ENCODE measurements around the gene PDE6A. TPM values are rescaled to one million over a fixed set of nuclear protein-coding genes. Genes with fewer than 3 reads are reported as not detected.
A peak's percentile ranks its signal among the peaks of the same experiment; 100 is the strongest.
"Not testable (repeated sequence)": the region's sequence is repeated elsewhere in the genome, so short reads cannot be mapped to it uniquely, and the experiment has no call there.

Gene PDE6A
- total RNA-seq, 1 donor from 2014 or later = not detected

GRCh38 chr5:149881874-149882273, 62.7 kb downstream of the PDE6A start:
- TF ChIP-seq, protein P1, sequence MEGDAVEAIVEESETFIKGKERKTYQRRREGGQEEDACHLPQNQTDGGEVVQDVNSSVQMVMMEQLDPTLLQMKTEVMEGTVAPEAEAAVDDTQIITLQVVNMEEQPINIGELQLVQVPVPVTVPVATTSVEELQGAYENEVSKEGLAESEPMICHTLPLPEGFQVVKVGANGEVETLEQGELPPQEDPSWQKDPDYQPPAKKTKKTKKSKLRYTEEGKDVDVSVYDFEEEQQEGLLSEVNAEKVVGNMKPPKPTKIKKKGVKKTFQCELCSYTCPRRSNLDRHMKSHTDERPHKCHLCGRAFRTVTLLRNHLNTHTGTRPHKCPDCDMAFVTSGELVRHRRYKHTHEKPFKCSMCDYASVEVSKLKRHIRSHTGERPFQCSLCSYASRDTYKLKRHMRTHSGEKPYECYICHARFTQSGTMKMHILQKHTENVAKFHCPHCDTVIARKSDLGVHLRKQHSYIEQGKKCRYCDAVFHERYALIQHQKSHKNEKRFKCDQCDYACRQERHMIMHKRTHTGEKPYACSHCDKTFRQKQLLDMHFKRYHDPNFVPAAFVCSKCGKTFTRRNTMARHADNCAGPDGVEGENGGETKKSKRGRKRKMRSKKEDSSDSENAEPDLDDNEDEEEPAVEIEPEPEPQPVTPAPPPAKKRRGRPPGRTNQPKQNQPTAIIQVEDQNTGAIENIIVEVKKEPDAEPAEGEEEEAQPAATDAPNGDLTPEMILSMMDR (IDR thresholded peaks at IDR 0.05) = no peak
- H3K9me3 ChIP-seq = no peaks in the 10 kb centered on the region
- no peaks in the 10 kb centered on the region for H3K36me3 ChIP-seq
- H3K27me3 ChIP-seq = no peaks in the 10 kb centered on the region
- no peaks in the 10 kb centered on the region for H3K4me1 ChIP-seq
- H3K4me3 ChIP-seq = no peak overlapping the region
- no peak overlapping the region for H3K27ac ChIP-seq
- no peak for DNase-seq (ENCODE audit: low spot score in 2 of 2)
- intact Hi-C loops (cut with DNase I) = no loop called here

- H3K9me3 ChIP-seq = no peaks in the 10 kb centered on the region
- no peaks in the 10 kb centered on the region for H3K4me1 ChIP-seq
- H3K27ac ChIP-seq = no peak overlapping the region
- H3K36me3 ChIP-seq = no peaks in the 10 kb centered on the region
- DNase-seq (ENCODE audit: low spot score in 2 of 2) = no peak
- no peak overlapping the region for H3K4me3 ChIP-seq
- no peaks in the 10 kb centered on the region for H3K27me3 ChIP-seq
- TF ChIP-seq, protein P1 (IDR thresholded peaks at IDR 0.05) = no peak
- intact Hi-C loops (cut with DNase I) = no loop called here
These were observed 63.4 kb downstream of the PDE6A start for GRCh38 chr5:149881069-149881622.

- H3K4me3 ChIP-seq; intact Hi-C loops (cut with DNase I); H3K36me3 ChIP-seq; H3K27me3 ChIP-seq; H3K4me1 ChIP-seq; DNase-seq (ENCODE audit: low spot score in 2 of 2); H3K9me3 ChIP-seq; H3K27ac ChIP-seq: not testable (repeated sequence)
These were observed 65.0 kb downstream of the PDE6A start for GRCh38 chr5:149879593-149879992.

DNA sequence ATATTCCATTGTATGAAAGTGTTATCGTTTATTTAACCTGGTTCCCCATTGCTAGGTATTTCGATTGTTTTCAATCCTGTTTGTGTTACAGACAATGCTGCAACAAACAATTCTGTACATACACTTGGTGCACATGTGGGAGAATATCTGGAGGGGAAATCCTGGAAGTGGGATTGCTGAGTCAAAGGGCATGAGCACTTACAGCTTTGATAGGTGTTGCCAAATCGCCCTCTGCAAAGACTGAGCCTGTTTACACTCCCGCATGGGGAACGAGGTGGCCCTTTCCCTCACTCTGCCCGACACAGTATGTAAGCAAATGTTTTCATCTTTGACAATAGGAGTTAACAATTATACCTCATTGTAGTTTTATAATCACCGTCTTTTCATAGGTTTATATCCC, 66.2 kb downstream of the PDE6A start:
- intact Hi-C loops (cut with DNase I) = no loop called here
- DNase-seq (ENCODE audit: low spot score in 2 of 2) = no peak
- Histone ChIP-seq H3K4me1 (no peaks in the 10 kb centered on the region), H3K27me3 (no peaks in the 10 kb centered on the region), H3K36me3 (no peaks in the 10 kb centered on the region), H3K4me3 (no peak overlapping the region), H3K9me3 (no peaks in the 10 kb centered on the region), H3K27ac (no peak overlapping the region)
- TF ChIP-seq, protein P1 (IDR thresholded peaks at IDR 0.05) = no peak

- no peaks in the 10 kb centered on the region for H3K27me3 ChIP-seq
- TF ChIP-seq, protein P1 (IDR thresholded peaks at IDR 0.05) = no peak
- H3K4me3 ChIP-seq = no peak overlapping the region
- no peaks in the 10 kb centered on the region for H3K9me3 ChIP-seq
- no peaks in the 10 kb centered on the region for H3K36me3 ChIP-seq
- DNase-seq (ENCODE audit: low spot score in 2 of 2) = no peak
- intact Hi-C loops (cut with DNase I) = no loop called here
- H3K4me1 ChIP-seq = peaks cover 0 to 12% of the 10 kb centered on the region in 2 donors
- H3K27ac ChIP-seq = no peak overlapping the region
These were observed 70.7 kb downstream of the PDE6A start for GRCh38 chr5:149873896-149874295.

DNA sequence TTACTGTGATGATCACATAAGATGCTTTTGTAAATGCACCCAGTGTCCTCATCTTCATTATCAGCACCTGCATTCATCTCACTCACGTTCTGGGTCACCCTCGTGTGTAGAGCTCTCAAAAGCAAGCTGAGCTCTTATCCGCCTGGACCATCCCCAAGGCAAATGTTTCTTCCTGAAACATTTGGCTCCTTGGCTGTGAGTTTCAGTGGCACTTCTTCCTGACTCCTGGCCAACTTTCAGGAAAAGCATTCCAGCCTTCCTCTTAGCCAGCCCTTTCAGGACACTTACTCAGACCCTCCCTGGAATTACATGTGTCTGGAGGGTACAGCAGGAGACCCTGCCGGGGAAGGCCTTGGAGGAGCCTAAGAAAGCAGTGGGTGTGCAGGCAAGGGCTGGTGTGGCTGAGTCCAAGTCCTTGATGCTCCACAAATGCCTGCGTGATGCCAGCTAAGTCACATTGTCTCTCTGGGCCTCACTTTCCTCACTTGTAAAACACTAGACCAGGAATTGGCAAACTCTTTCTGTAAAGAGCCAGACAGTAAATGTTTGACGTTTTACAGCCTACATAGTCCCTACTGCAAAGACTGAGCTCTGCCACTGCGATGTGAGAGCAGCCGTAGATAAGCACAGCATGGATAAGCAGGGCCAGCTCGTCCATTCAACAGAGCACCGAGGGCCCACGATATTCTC, 72.1 kb downstream of the PDE6A start:
- DNase-seq (ENCODE audit: low spot score in 2 of 2) = no peak
- Histone ChIP-seq H3K9me3 (no peaks in the 10 kb centered on the region), H3K36me3 (no peaks in the 10 kb centered on the region), H3K27ac (peak overlapping the region; percentile 48 to 54), H3K27me3 (no peaks in the 10 kb centered on the region), H3K4me1 (peaks cover 0 to 12% of the 10 kb centered on the region in 2 donors), H3K4me3 (no peak overlapping the region)
- TF ChIP-seq, protein P1 (IDR thresholded peaks at IDR 0.05) = no peak
- intact Hi-C loops (cut with DNase I) = no loop called here

Measured in ascending aorta (tissue), 2 donors.